A549 treated with Mapracorat at 1 μM for 4 hours (cell line): ENCODE results near the gene FURIN. TPM values are rescaled to one million over a fixed set of nuclear protein-coding genes. Genes with fewer than 3 reads are reported as not detected.

Experiments
- total RNA-seq: library from RNA; stranded (reverse); fragments of 200-300 nt; extraction: Qiagen RNA extraction; gene quantifications from 5 replicates; pipeline ENCODE4 v1.2.3, GENCODE V29; 2022

The FURIN gene
- 43.2 to 65.1 TPM (median 59.8 TPM) in 5 replicates for total RNA-seq

DNA sequence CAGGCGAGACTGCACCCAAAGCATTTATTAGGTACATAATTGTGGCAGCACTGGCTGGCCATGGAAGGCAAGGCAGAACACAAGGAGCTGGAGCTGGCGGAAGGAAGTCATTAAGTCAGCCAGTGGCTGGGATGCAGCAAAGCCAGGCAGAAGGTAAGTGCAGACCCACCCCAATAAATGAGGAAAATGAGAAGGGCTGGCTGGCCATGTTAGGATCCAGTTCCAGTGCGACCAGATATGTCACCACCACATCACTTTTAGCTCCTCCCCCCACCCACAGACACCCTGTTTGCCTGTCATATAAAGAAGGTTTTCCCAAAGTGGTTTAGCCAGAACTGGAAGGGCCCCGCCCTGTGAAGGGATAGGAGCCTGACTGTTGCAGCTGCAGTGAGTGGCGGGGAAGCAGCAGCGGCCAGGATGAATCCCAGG lies at the start of gene FURIN:
TSS of gene FURIN (plus strand) at position 328 of the 429 bp plus-strand sequence. CDS start 7,153 bp downstream, outside the sequence.

DNA sequence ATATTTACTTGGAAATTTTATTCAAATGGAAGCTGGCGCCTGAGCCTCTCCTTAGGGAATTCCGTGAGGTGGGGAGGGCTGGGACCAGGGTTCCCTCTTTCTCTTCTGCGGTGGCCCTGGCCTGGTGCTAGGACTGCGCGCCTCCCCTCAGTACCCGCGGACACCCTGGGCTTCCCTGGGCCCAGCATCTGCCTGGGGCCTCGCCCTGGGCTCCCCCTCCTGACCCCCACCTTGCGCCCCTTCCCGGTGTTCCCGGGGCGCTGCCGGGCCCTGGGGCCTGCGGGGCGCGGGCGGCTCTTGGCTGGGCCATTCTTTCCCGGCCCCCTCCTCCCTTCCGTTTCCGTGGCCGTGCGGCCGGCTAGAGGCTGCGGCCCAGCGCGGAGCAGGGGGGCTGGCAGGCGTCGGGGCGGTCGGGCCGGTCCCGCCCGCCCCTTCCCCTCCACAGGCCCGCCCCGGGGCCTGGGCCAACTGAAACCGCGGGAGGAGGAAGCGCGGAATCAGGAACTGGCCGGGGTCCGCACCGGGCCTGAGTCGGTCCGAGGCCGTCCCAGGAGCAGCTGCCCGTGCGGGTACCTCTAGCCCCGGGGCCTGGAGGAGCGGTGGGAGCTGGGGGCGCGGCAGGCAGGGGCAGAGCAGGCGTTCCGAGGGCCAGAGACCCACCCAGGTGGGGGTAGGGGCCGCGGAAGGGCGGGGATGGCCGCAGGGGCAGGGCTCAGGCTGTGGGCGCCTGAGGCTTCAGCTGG lies 15.8 kb downstream of the FURIN start, which contains the start of gene FES:
TSS of gene FES (plus strand) at position 529 of the 743 bp plus-strand sequence. CDS start 542 bp downstream, outside the sequence.

DNA sequence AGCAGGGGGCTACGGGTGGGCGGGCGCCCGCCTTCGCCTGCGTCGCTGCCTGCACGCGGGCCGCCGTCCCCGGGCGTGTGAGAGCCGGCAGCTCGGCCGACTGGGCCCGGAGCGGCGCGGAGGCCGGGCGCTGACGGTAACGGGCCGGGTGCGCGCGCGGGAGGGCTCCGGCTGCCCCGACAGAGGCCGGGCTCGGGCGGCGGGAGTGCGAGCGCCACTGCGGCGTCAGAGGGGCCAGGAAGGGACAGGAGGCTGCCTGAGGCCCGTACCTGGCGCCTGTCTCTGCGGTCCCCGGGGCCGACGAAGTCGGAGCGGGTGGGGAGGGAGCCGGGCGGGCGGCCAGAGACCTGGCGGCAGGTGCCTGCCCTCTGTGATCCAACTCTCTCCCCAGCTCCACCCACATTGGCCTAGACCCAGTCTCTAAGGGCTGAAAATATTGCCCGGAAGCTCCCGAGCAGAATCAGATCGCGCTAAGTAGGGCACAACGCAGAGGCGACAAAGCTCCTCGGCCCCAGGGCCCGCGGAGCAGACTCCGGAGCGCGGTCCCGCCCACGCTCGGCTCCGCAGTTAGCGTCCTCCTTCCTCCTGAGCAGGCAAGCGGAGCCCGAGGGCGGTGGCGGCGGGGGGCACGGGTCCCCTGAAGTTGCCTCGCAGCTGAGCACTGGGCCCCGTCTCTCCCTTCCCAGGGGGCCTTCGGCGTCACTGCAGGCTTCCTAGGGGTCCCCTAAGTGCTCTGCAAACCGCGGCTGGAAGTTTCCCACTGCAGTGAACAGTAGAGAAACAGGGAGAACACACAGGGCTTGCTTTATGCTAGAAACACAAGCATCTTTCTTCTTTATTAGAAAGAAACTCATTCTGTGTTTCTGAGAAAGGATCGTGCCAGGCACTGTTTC lies 34.7 kb downstream of the FURIN start, which contains the start of gene MAN2A2:
TSS of gene MAN2A2 (plus strand) at position 463 of the 893 bp plus-strand sequence. CDS start 906 bp downstream, outside the sequence.

DNA sequence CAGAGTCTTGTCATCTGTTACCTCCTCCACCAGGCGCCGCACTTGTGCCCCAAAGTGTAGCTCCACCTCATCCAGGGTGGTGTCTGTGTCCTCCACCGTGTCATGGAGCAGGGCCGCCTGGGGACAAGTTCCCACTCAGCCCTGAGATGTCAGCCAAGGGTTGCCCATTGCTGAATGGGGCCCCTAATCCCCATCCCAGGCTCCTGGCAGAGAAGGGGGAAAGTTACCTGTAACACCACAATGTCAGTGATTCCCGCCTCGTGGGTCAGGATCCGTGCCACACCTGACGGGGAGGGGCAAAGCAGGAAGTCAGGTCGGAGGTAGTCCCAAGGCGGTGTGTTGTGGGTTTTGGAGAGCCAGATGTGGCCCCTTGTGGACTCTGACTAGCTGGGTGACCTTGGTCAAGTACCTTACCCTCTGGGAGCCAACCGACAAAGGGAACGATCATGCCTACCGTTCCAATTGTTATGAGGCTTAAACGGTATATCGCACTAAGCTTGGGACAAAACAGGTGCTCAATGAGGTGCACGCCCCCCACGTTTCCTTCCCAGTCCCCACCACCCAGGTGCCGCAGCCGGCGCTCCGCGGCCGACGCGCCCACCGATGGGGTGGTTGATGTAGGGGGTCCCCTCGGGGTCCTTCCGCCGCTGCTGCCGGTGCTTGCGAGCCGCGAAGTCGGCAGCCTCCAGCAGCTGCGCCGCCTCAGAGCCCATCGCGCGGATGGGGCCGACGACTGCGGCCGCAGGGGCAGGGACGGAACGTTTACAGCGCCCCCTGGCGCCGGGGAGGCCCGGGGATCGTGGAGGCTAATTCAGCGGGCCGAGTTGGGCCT lies 63.7 kb downstream of the FURIN start, which contains the start of gene HDDC3:
TSS of gene HDDC3 (minus strand) at position 722 of the 832 bp plus-strand sequence. CDS start at position 713, 9 bp downstream.

Other genes starting within 250 kb of the FURIN start
- 10.8 to 17.2 TPM (median 14.1 TPM) in 5 replicates for gene BLM, start 151.2 kb upstream of the FURIN start, total RNA-seq
- gene FES, start 15.9 kb downstream of the FURIN start, total RNA-seq: 0.43 to 1.0 TPM (median 0.78 TPM) in 5 replicates
- gene MAN2A2, start 34.7 kb downstream of the FURIN start, total RNA-seq: 23.6 to 31.6 TPM (median 27.2 TPM) in 5 replicates
- 29.9 to 38.7 TPM (median 35.1 TPM) in 5 replicates for gene HDDC3, start 64.0 kb downstream of the FURIN start, total RNA-seq
- 51.9 to 58.9 TPM (median 56.3 TPM) in 5 replicates for gene UNC45A, start 66.7 kb downstream of the FURIN start, total RNA-seq
- gene RCCD1, start 86.3 kb downstream of the FURIN start, total RNA-seq: 23.6 to 39.6 TPM (median 32.7 TPM) in 5 replicates
- gene PRC1, start 125.9 kb downstream of the FURIN start, total RNA-seq: 184 to 223 TPM (median 205 TPM) in 5 replicates
- gene VPS33B, start 154.0 kb downstream of the FURIN start, total RNA-seq: 12.3 to 17.1 TPM (median 15.2 TPM) in 5 replicates
- 0.05 to 0.14 TPM (median 0.08 TPM) in 5 replicates for gene SV2B, start 231.7 kb downstream of the FURIN start, total RNA-seq